SK-N-SH treated with all-trans-retinoic acid at 6 μM for 48 hours (cell line): ENCODE results near the gene GDF7.

Experiments
- ATAC-seq: fragments of 200-7000 bp; cut with Tn5 transposase; 3 replicates; pipeline ENCODE4 v1.9.1; 2020; ENCODE audit warnings: mild to moderate bottlenecking, moderate library complexity
- ARNTL ChIP-seq: fragments of 450-650 bp; formaldehyde crosslinking; IDR thresholded peaks from 2 replicates; pipeline ENCODE4 v1.5.0; 2020; ENCODE audit warnings: low read depth, mild to moderate bottlenecking, moderate library complexity, borderline replicate concordance
- BACH2 ChIP-seq: fragments of 250-450 bp; sonication (Bioruptor Pico); IDR thresholded peaks from 2 replicates; pipeline ENCODE4 v1.9.0; 2021; ENCODE audit warnings: mild to moderate bottlenecking, borderline replicate concordance
- CSDC2 ChIP-seq: fragments of 250-450 bp; sonication (Bioruptor Pico); IDR thresholded peaks from 2 replicates; pipeline ENCODE4 v1.5.0; 2020; ENCODE audit warnings: mild to moderate bottlenecking, moderate library complexity
- ESRRG ChIP-seq: fragments of 250-450 bp; sonication (Bioruptor Pico); IDR thresholded peaks from 2 replicates; pipeline ENCODE4 v1.6.1; 2021; ENCODE audit warnings: mild to moderate bottlenecking
- GLIS3 ChIP-seq: fragments of 250-450 bp; sonication (Bioruptor Pico); IDR thresholded peaks from 2 replicates; pipeline ENCODE4 v1.5.0; 2020; ENCODE audit warnings: mild to moderate bottlenecking, moderate library complexity
- ISL1 ChIP-seq: fragments of 250-450 bp; sonication (Bioruptor Pico); IDR thresholded peaks from 2 replicates; pipeline ENCODE4 v2.1.2; 2022; ENCODE audit warnings: mild to moderate bottlenecking, moderate library complexity
- RARB ChIP-seq: fragments of 250-450 bp; sonication (Bioruptor Pico); IDR thresholded peaks from 2 replicates; pipeline ENCODE4 v1.8.0; 2021; ENCODE audit warnings: mild to moderate bottlenecking, moderate library complexity
- TCF4 ChIP-seq: fragments of 250-450 bp; sonication (Bioruptor Pico); IDR thresholded peaks from 2 replicates; pipeline ENCODE4 v1.8.0; 2021; ENCODE audit warnings: mild to moderate bottlenecking, moderate library complexity, borderline replicate concordance
- TOX ChIP-seq: fragments of 250-450 bp; sonication (Bioruptor Pico); IDR thresholded peaks from 2 replicates; pipeline ENCODE4 v1.8.0; 2021; ENCODE audit warnings: mild to moderate bottlenecking, moderate library complexity, borderline replicate concordance
- ZC3H10 ChIP-seq: fragments of 250-450 bp; sonication (Bioruptor Pico); IDR thresholded peaks from 2 replicates; pipeline ENCODE4 v1.5.1; 2021; ENCODE audit warnings: mild to moderate bottlenecking, moderate library complexity
- ZFP3 ChIP-seq: fragments of 250-450 bp; sonication (Bioruptor Pico); IDR thresholded peaks from 2 replicates; pipeline ENCODE4 v1.5.0; 2020; ENCODE audit warnings: mild to moderate bottlenecking, moderate library complexity
- ZNF565 ChIP-seq: fragments of 450-650 bp; formaldehyde crosslinking; conservative IDR thresholded peaks from 2 replicates; pipeline ENCODE4 v1.5.0; 2020; ENCODE audit warnings: low read depth, mild to moderate bottlenecking, moderate library complexity
- ZNF70 ChIP-seq: fragments of 450-650 bp; formaldehyde crosslinking; IDR thresholded peaks from 2 replicates; pipeline ENCODE4 v1.5.0; 2020; ENCODE audit warnings: mild to moderate bottlenecking, moderate library complexity
- ZNF8 ChIP-seq: fragments of 450-650 bp; formaldehyde crosslinking; IDR thresholded peaks from 2 replicates; pipeline ENCODE4 v1.5.0; 2020; ENCODE audit warnings: mild to moderate bottlenecking, moderate library complexity
- TF ChIP-seq, protein P1 (sequence below): fragments of 250-450 bp; sonication (Bioruptor Pico); IDR thresholded peaks from 2 replicates; pipeline ENCODE4 v1.5.1; 2021; ENCODE audit warnings: mild to moderate bottlenecking, moderate library complexity
- TF ChIP-seq, protein P2 (sequence below): fragments of 250-450 bp; sonication (Bioruptor Pico); IDR thresholded peaks from 2 replicates; pipeline ENCODE4 v1.5.1; 2020; ENCODE audit warnings: low read depth, mild to moderate bottlenecking, moderate library complexity
- TF ChIP-seq, protein P3 (sequence below): fragments of 250-450 bp; sonication (Bioruptor Pico); IDR thresholded peaks from 2 replicates; pipeline ENCODE4 v1.8.0; 2021; ENCODE audit warnings: low read depth, mild to moderate bottlenecking, moderate library complexity, borderline replicate concordance
- TF ChIP-seq, protein P4 (sequence below): fragments of 250-450 bp; sonication (Bioruptor Pico); IDR thresholded peaks from 2 replicates; pipeline ENCODE4 v1.8.0; 2020; ENCODE audit warnings: mild to moderate bottlenecking, moderate library complexity, borderline replicate concordance
- TF ChIP-seq, protein P5 (sequence below): fragments of 250-450 bp; sonication (Bioruptor Pico); IDR thresholded peaks from 2 replicates; pipeline ENCODE4 v1.5.0; 2020; ENCODE audit warnings: mild to moderate bottlenecking, moderate library complexity

Gene GDF7

DNA sequence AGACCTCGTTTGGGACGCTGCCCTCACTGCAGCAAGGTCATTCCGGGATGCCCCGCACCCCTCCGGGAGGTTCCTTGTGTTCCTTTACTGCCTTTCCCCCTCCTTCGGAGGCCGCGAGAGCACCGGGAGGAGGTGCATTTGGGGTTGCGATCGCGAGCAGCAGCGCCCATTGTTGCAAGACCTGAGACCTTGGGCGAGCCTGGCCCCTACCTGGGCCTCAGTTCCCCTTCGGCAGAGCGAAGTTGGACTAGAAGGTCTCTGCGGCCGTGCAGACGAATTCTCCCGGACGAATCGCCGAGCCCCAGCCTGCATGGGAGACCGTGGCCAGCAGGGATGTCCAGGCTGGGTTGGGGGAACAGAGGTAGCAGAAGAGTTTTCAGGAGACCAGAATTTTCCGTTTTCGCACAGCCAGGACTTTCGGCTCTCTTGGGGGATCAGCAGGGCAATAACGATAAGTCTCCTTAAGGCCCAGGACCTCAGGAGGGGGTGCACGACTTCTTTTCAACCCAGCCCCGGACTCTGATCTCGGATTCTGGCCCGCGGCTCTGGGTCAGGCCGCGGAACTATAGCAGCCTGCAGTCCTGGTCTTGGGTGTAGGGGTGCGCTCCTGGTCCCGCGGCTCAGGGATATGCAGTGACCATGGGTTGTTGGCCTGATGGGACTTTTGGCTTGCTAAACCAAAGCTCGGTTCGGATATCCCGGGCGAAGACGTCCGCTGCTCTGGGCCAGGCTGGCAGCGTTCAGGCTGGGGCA lies 2.8 kb downstream of the GDF7 start:
- ATAC-seq = no peak

DNA sequence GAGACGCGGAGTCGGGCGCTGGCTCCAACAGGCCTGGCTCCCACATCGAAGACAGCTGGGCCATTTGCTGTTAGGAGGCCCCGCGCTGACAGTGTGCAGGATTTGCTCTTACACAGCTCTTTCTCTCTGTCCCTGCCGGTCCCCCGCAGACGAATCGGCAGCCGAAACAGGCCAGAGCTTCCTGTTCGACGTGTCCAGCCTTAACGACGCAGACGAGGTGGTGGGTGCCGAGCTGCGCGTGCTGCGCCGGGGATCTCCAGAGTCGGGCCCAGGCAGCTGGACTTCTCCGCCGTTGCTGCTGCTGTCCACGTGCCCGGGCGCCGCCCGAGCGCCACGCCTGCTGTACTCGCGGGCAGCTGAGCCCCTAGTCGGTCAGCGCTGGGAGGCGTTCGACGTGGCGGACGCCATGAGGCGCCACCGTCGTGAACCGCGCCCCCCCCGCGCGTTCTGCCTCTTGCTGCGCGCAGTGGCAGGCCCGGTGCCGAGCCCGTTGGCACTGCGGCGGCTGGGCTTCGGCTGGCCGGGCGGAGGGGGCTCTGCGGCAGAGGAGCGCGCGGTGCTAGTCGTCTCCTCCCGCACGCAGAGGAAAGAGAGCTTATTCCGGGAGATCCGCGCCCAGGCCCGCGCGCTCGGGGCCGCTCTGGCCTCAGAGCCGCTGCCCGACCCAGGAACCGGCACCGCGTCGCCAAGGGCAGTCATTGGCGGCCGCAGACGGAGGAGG lies 3.5 kb downstream of the GDF7 start:
- TF ChIP-seq ISL1 (no peak), ESRRG (CRISPR knock-in tag) (no peak), ZC3H10 (CRISPR knock-in tag) (no peak), TOX (no peak), ZNF565 (CRISPR knock-in tag) (no peak), RARB (CRISPR knock-in tag) (no peak), ZNF70 (no peak), BACH2 (CRISPR knock-in tag) (no peak), TCF4 (CRISPR knock-in tag) (no peak), ARNTL (CRISPR knock-in tag) (no peak), ZFP3 (CRISPR knock-in tag) (no peak), CSDC2 (CRISPR knock-in tag) (no peak), ZNF8 (CRISPR knock-in tag) (no peak)
- TF ChIP-seq, protein P1, sequence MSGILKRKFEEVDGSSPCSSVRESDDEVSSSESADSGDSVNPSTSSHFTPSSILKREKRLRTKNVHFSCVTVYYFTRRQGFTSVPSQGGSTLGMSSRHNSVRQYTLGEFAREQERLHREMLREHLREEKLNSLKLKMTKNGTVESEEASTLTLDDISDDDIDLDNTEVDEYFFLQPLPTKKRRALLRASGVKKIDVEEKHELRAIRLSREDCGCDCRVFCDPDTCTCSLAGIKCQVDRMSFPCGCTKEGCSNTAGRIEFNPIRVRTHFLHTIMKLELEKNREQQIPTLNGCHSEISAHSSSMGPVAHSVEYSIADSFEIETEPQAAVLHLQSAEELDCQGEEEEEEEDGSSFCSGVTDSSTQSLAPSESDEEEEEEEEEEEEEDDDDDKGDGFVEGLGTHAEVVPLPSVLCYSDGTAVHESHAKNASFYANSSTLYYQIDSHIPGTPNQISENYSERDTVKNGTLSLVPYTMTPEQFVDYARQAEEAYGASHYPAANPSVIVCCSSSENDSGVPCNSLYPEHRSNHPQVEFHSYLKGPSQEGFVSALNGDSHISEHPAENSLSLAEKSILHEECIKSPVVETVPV (CRISPR knock-in tag) = no peak
- TF ChIP-seq, protein P2, sequence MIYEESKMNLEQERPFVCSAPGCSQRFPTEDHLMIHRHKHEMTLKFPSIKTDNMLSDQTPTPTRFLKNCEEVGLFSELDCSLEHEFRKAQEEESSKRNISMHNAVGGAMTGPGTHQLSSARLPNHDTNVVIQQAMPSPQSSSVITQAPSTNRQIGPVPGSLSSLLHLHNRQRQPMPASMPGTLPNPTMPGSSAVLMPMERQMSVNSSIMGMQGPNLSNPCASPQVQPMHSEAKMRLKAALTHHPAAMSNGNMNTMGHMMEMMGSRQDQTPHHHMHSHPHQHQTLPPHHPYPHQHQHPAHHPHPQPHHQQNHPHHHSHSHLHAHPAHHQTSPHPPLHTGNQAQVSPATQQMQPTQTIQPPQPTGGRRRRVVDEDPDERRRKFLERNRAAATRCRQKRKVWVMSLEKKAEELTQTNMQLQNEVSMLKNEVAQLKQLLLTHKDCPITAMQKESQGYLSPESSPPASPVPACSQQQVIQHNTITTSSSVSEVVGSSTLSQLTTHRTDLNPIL (CRISPR knock-in tag) = no peak
- TF ChIP-seq, protein P3, sequence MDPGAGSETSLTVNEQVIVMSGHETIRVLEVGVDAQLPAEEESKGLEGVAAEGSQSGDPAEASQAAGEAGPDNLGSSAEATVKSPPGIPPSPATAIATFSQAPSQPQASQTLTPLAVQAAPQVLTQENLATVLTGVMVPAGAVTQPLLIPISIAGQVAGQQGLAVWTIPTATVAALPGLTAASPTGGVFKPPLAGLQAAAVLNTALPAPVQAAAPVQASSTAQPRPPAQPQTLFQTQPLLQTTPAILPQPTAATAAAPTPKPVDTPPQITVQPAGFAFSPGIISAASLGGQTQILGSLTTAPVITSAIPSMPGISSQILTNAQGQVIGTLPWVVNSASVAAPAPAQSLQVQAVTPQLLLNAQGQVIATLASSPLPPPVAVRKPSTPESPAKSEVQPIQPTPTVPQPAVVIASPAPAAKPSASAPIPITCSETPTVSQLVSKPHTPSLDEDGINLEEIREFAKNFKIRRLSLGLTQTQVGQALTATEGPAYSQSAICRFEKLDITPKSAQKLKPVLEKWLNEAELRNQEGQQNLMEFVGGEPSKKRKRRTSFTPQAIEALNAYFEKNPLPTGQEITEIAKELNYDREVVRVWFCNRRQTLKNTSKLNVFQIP (CRISPR knock-in tag) = no peak
- TF ChIP-seq, protein P4, sequence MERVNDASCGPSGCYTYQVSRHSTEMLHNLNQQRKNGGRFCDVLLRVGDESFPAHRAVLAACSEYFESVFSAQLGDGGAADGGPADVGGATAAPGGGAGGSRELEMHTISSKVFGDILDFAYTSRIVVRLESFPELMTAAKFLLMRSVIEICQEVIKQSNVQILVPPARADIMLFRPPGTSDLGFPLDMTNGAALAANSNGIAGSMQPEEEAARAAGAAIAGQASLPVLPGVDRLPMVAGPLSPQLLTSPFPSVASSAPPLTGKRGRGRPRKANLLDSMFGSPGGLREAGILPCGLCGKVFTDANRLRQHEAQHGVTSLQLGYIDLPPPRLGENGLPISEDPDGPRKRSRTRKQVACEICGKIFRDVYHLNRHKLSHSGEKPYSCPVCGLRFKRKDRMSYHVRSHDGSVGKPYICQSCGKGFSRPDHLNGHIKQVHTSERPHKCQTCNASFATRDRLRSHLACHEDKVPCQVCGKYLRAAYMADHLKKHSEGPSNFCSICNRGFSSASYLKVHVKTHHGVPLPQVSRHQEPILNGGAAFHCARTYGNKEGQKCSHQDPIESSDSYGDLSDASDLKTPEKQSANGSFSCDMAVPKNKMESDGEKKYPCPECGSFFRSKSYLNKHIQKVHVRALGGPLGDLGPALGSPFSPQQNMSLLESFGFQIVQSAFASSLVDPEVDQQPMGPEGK (CRISPR knock-in tag) = no peak
- TF ChIP-seq, protein P5, sequence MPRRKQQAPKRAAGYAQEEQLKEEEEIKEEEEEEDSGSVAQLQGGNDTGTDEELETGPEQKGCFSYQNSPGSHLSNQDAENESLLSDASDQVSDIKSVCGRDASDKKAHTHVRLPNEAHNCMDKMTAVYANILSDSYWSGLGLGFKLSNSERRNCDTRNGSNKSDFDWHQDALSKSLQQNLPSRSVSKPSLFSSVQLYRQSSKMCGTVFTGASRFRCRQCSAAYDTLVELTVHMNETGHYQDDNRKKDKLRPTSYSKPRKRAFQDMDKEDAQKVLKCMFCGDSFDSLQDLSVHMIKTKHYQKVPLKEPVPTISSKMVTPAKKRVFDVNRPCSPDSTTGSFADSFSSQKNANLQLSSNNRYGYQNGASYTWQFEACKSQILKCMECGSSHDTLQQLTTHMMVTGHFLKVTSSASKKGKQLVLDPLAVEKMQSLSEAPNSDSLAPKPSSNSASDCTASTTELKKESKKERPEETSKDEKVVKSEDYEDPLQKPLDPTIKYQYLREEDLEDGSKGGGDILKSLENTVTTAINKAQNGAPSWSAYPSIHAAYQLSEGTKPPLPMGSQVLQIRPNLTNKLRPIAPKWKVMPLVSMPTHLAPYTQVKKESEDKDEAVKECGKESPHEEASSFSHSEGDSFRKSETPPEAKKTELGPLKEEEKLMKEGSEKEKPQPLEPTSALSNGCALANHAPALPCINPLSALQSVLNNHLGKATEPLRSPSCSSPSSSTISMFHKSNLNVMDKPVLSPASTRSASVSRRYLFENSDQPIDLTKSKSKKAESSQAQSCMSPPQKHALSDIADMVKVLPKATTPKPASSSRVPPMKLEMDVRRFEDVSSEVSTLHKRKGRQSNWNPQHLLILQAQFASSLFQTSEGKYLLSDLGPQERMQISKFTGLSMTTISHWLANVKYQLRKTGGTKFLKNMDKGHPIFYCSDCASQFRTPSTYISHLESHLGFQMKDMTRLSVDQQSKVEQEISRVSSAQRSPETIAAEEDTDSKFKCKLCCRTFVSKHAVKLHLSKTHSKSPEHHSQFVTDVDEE (CRISPR knock-in tag) = no peak
- no peak for ATAC-seq

More for the DNA sequence above, 2.8 kb downstream of the GDF7 start:
- TF ChIP-seq CSDC2 (CRISPR knock-in tag) (no peak), TOX (no peak), RARB (CRISPR knock-in tag) (no peak), ARNTL (CRISPR knock-in tag) (no peak), BACH2 (CRISPR knock-in tag) (no peak)

DNA sequence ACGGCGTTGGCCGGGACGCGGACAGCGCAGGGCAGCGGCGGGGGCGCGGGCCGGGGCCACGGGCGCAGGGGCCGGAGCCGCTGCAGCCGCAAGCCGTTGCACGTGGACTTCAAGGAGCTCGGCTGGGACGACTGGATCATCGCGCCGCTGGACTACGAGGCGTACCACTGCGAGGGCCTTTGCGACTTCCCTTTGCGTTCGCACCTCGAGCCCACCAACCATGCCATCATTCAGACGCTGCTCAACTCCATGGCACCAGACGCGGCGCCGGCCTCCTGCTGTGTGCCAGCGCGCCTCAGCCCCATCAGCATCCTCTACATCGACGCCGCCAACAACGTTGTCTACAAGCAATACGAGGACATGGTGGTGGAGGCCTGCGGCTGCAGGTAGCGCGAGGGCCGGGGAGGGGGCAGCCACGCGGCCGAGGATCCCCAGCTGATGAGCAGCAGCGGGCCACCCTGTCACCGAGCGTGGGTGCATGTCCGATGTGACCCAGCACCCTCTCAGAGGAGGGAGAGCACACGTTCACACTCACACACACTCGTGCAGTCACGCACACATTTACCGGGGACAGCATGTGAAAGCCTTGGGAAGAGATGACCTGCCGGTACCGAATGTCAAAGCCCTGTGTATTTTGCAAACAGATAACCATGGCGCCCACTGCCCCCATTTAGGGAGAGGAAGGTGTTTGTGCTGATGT lies 4.2 kb downstream of the GDF7 start:
- TF ChIP-seq GLIS3 (CRISPR knock-in tag) (no peak), RARB (CRISPR knock-in tag) (no peak), ESRRG (CRISPR knock-in tag) (no peak), ZNF8 (CRISPR knock-in tag) (no peak), ZNF70 (no peak), ISL1 (no peak), ZC3H10 (CRISPR knock-in tag) (no peak), ZNF565 (CRISPR knock-in tag) (no peak)
- TF ChIP-seq, protein P3 (CRISPR knock-in tag) = no peak
- no peak for ATAC-seq
